ENCODE data around the gene DAP. TPM values are rescaled to one million over a fixed set of nuclear protein-coding genes. Genes with fewer than 3 reads are reported as not detected.
A peak's percentile ranks its signal among the peaks of the same experiment; 100 is the strongest.

DAP gene
- total RNA-seq, 1 experiment from 2014 or later: 47.2 TPM

DNA sequence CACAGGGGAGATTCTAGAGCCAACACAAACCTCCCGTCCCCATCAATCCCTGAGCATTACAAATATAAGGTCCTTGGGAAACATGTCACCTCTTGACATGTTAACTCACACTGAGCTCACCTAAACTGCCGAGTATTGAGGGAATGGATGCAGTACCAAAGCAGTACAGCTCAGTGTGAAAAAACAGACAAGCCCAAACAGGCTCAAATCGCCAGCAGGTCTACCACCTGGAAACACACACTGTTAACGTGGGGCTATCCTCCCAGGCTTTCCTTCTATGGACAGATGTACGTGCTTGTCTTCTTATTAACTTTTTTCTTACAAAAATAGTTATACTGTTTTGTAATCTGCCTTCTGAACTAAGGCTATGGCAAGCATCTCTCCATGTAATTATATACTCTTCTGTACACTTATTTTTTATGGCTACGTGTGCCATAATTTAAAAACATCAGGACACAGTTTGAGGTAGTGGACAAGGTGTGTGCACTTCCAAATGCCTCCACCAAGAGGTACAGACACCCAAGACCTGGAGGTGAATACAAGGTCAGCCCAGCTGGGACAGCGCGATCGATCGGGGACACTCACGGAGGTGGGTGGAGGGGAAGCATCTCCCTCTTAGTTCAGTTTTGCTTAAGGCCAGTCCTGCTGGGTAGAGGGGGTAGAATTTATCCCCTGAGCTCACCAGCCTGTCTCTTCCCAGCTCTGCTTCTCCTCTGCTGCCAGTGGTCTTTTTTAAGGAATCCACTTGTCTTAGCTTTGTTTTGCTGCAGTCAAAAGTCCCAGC, 76.5 kb downstream of the DAP start:
- Histone ChIP-seq H3K4ac (ENCODE audit: low read depth, low read length) (no peak overlapping the region), H3K4me1 (ENCODE audit: insufficient read depth, low read length) (peaks cover 7% of the 10 kb centered on the region; the same call in 1 of the 2 replicates), H3K4me2 (ENCODE audit: insufficient read depth, insufficient read length, low read length) (no peak overlapping the region), H4K8ac (replicated peaks; ENCODE audit: insufficient read length, low read depth, low read length) (no peak overlapping the region), H3K79me1 (ENCODE audit: insufficient read depth, low read depth, low read length, poor library complexity, severe bottlenecking) (no peaks in the 10 kb centered on the region), H4K91ac (ENCODE audit: insufficient read length, low read depth, low read length) (no peak overlapping the region), H2AFZ (ENCODE audit: low read length) (no peak overlapping the region), H3K23ac (ENCODE audit: insufficient read length, low read depth, low read length) (no peak overlapping the region), H4K20me1 (ENCODE audit: control insufficient read depth, insufficient read depth, insufficient read length) (no peaks in the 10 kb centered on the region), H3K9me3 (ENCODE audit: control insufficient read depth, low read depth, low read length) (no peaks in the 10 kb centered on the region), H2BK120ac (ENCODE audit: low read depth, low read length, poor library complexity, severe bottlenecking) (no peak overlapping the region), H3T11ph (ENCODE audit: low read length) (no peak overlapping the region), H3K14ac (ENCODE audit: insufficient read depth, low read length) (no peak overlapping the region), H3K18ac (ENCODE audit: insufficient read length, low read depth, low read length) (no peak overlapping the region), H2BK12ac (ENCODE audit: insufficient read length, low read depth, low read length) (no peak overlapping the region), H3K79me2 (ENCODE audit: insufficient read depth, low read length) (no peaks in the 10 kb centered on the region), H2AK5ac (ENCODE audit: insufficient read length, low read length) (no peak overlapping the region), H2BK15ac (ENCODE audit: low read depth, low read length) (no peak overlapping the region), H3K23me2 (ENCODE audit: insufficient read length, low read depth, low read length, poor library complexity, severe bottlenecking) (no peaks in the 10 kb centered on the region), H2BK20ac (ENCODE audit: low read depth, low read length, poor library complexity, severe bottlenecking) (no peak overlapping the region), H4K5ac (ENCODE audit: insufficient read length, low read depth, low read length) (no peak overlapping the region), H2BK5ac (ENCODE audit: insufficient read length, low read length) (no peak overlapping the region), H3K27ac (ENCODE audit: insufficient read length, low read depth, low read length) (no peak overlapping the region), H3K9ac (ENCODE audit: extremely low read depth, insufficient read length, low read length) (no peak overlapping the region), H3K56ac (ENCODE audit: insufficient read length, low read depth, low read length) (no peak overlapping the region), H3K27me3 (ENCODE audit: insufficient read depth, low read length) (no peaks in the 10 kb centered on the region)
- no CpG with 5 or more reads among the region's 11 CpGs for WGBS (ENCODE audit: extremely low coverage, insufficient read length, low lambda C conversion rate)
- H3K27ac Mint-ChIP-seq: peak overlapping the region in 2 of 3 experiments; percentile 35 to 55; a peak in 4 of 7 replicates
- no peak overlapping the region for H3K4me3 Mint-ChIP-seq
- TF ChIP-seq, protein P1, sequence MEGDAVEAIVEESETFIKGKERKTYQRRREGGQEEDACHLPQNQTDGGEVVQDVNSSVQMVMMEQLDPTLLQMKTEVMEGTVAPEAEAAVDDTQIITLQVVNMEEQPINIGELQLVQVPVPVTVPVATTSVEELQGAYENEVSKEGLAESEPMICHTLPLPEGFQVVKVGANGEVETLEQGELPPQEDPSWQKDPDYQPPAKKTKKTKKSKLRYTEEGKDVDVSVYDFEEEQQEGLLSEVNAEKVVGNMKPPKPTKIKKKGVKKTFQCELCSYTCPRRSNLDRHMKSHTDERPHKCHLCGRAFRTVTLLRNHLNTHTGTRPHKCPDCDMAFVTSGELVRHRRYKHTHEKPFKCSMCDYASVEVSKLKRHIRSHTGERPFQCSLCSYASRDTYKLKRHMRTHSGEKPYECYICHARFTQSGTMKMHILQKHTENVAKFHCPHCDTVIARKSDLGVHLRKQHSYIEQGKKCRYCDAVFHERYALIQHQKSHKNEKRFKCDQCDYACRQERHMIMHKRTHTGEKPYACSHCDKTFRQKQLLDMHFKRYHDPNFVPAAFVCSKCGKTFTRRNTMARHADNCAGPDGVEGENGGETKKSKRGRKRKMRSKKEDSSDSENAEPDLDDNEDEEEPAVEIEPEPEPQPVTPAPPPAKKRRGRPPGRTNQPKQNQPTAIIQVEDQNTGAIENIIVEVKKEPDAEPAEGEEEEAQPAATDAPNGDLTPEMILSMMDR (conservative IDR thresholded peaks at IDR 0.05): no peak
- H3K4me1 Mint-ChIP-seq: peaks cover 21 to 23% of the 10 kb centered on the region in 2 experiments
- DNase-seq: no peak
- peaks cover 12 to 16% of the 10 kb centered on the region in 2 experiments; a peak in 4 of 5 replicates for H3K9me3 Mint-ChIP-seq
- peaks cover 18 to 43% (median 30%) of the 10 kb centered on the region in 3 experiments for H3K36me3 Mint-ChIP-seq (ENCODE audit: insufficient read depth in 1 of 3, low read depth in 3 of 3)
- H3K27me3 Mint-ChIP-seq (ENCODE audit: low read depth): no peaks in the 10 kb centered on the region

Measured in H9 (cell line).